K562 (cell line): ENCODE measurements around the gene JPH4. TPM values are rescaled to one million over a fixed set of nuclear protein-coding genes. Genes with fewer than 3 reads are reported as not detected.
A peak's percentile ranks its signal among the peaks of the same experiment; 100 is the strongest.

Source experiments
- ARID4B ChIP-seq: sonication (generic); formaldehyde crosslinking; IDR thresholded peaks from 2 replicates; pipeline ENCODE4 v1.8.0; 2022; ENCODE audit warnings: mild to moderate bottlenecking, missing genetic modification reagents
- CBFB ChIP-seq: sonication (generic); formaldehyde crosslinking; IDR thresholded peaks from 2 replicates; pipeline ENCODE4 v1.4.0; 2020; ENCODE audit warnings: mild to moderate bottlenecking, missing genetic modification reagents
- CC2D1A ChIP-seq: fragments of 450-650 bp; IDR thresholded peaks from 2 replicates; pipeline ENCODE4 v1.6.1; 2017; ENCODE audit warnings: mild to moderate bottlenecking
- CTBP1 ChIP-seq: fragments of 450-650 bp; IDR thresholded peaks from 2 replicates; pipeline ENCODE4 v1.6.1; 2016; ENCODE audit warnings: borderline replicate concordance
- CTCF ChIP-seq, 3 experiments: IDR thresholded peaks in 2 of 3; conservative IDR thresholded peaks in 1 of 3; 2 replicates each; pipeline ENCODE4 v1.5.1; 2011 to 2012; ENCODE audit warnings: low read length in 3 of 3, mild to moderate bottlenecking in 3 of 3, control low read depth in 2 of 3, improper control_type of control experiment in 1 of 3, inconsistent platforms in 1 of 3, low read depth in 1 of 3, mixed read lengths in 1 of 3, moderate library complexity in 1 of 3; ENCODE audit not compliant: insufficient read depth in 2 of 3
- E2F3 ChIP-seq: fragments of 250-450 bp; sonication (Bioruptor Pico); IDR thresholded peaks from 2 replicates; pipeline ENCODE4 v1.4.0; 2020; ENCODE audit warnings: mild to moderate bottlenecking
- ELF2 ChIP-seq: fragments of 250-450 bp; sonication (Bioruptor Pico); IDR thresholded peaks from 2 replicates; pipeline ENCODE4 v1.5.0; 2021; ENCODE audit warnings: mild to moderate bottlenecking
- GABPB1 ChIP-seq: sonication (generic); formaldehyde crosslinking; IDR thresholded peaks from 2 replicates; pipeline ENCODE4 v1.8.0; 2022; ENCODE audit warnings: mild to moderate bottlenecking, missing genetic modification reagents
- HBP1 ChIP-seq: fragments of 450-650 bp; formaldehyde crosslinking; IDR thresholded peaks from 2 replicates; pipeline ENCODE4 v1.4.0; 2022; ENCODE audit warnings: missing genetic modification characterization
- NFYB ChIP-seq: IDR thresholded peaks from 2 replicates; pipeline ENCODE4 v1.6.1; 2011; ENCODE audit warnings: mild to moderate bottlenecking, moderate library complexity; ENCODE audit not compliant: insufficient read length; ENCODE audit errors: extremely low read depth
- PHF21A ChIP-seq: fragments of 450-650 bp; IDR thresholded peaks from 2 replicates; pipeline ENCODE4 v1.6.1; 2017; ENCODE audit warnings: low read depth, borderline replicate concordance
- PTBP1 ChIP-seq: fragments of 200-400 bp; formaldehyde crosslinking; IDR thresholded peaks from 2 replicates; pipeline ENCODE4 v1.6.1; 2017; ENCODE audit warnings: low read depth, low read length
- RHOXF2B ChIP-seq: fragments of 250-450 bp; sonication (Bioruptor Pico); conservative IDR thresholded peaks from 2 replicates; pipeline ENCODE4 v1.5.1; 2021
- SLC30A9 ChIP-seq: fragments of 250-450 bp; sonication (Bioruptor Pico); IDR thresholded peaks from 2 replicates; pipeline ENCODE4 v1.8.0; 2022; ENCODE audit warnings: mild to moderate bottlenecking, moderate library complexity
- SUPT5H ChIP-seq: fragments of 450-650 bp; IDR thresholded peaks from 2 replicates; pipeline ENCODE4 v1.6.1; 2016
- TAF1 ChIP-seq: IDR thresholded peaks from 2 replicates; pipeline ENCODE4 v1.6.1; 2011; ENCODE audit warnings: mild to moderate bottlenecking, low read length, moderate library complexity; ENCODE audit not compliant: insufficient read depth, control insufficient read depth, severe bottlenecking; ENCODE audit errors: extremely low read depth
- TFAP4 ChIP-seq: sonication (generic); formaldehyde crosslinking; IDR thresholded peaks from 2 replicates; pipeline ENCODE4 v1.8.0; 2022; ENCODE audit warnings: missing genetic modification reagents, mild to moderate bottlenecking, moderate library complexity, borderline replicate concordance
- TSC22D4 ChIP-seq: fragments of 450-650 bp; IDR thresholded peaks from 2 replicates; pipeline ENCODE4 v1.6.1; 2016; ENCODE audit warnings: missing genetic modification characterization, missing biosample characterization, control low read depth
- ZNF134 ChIP-seq: fragments of 250-450 bp; sonication (Bioruptor Pico); conservative IDR thresholded peaks from 2 replicates; pipeline ENCODE4 v1.4.0; 2020
- ZNF551 ChIP-seq: fragments of 250-450 bp; sonication (Bioruptor Pico); IDR thresholded peaks from 2 replicates; pipeline ENCODE4 v1.5.0; 2021; ENCODE audit warnings: mild to moderate bottlenecking, moderate library complexity
- ZNF696 ChIP-seq: fragments of 250-450 bp; sonication (Bioruptor Pico); conservative IDR thresholded peaks from 2 replicates; pipeline ENCODE4 v1.4.0; 2020; ENCODE audit warnings: mild to moderate bottlenecking, moderate library complexity
- polyA plus RNA-seq, 8 experiments: library from polyadenylated mRNA; depleted of rRNA in 4 of 8; stranded (reverse) in 5 of 8; unstranded in 3 of 8; fragments of >200 nt; fragmentation: Nextera tagmentation in 2 of 8; fragmentation: Illumina TruSeq in 1 of 8; extraction: Ambion mirVana in 2 of 8; extraction: Trizol in 1 of 8; gene quantifications; 2 replicates each; pipeline versions ENCODE4 v1.2.1 to v1.2.3, GENCODE V29; 2011 to 2014; ENCODE audit warnings: inconsistent platforms in 1 of 8, missing spikeins in 1 of 8
- total RNA-seq, 7 experiments: library from RNA; depleted of rRNA in 6 of 7; stranded (reverse); fragments of >200 nt in 6 of 7; fragmentation: Illumina TruSeq in 2 of 7; extraction: Trizol in 2 of 7; gene quantifications; 2 replicates each; pipeline versions ENCODE4 v1.2.1 to v1.2.3, GENCODE V29; 2011 to 2021; ENCODE audit warnings: low replicate concordance in 1 of 7

The JPH4 gene
- total and polyA plus RNA-seq, 9 of the 15 experiments (the other 6 are each of a cell fraction or from before 2014, with no cell fraction given), result 0.04 to 0.13 (median 0.06) TPM; not detected in 5

GRCh38 chr14:23555882-23556699 is 22.5 kb downstream of the JPH4 start, which contains the start of gene THTPA (continued):
- TF ChIP-seq SLC30A9 (CRISPR knock-in tag) (no peak), ARID4B (CRISPR knock-in tag) (no peak), TAF1 (peak; percentile 31), TFAP4 (CRISPR knock-in tag) (peak; percentile 51; the same call in 1 of the 2 replicates), PHF21A (no peak), ZNF696 (CRISPR knock-in tag) (no peak), E2F3 (no peak), ZNF551 (CRISPR knock-in tag) (no peak), CC2D1A (no peak), PTBP1 (no peak), ELF2 (CRISPR knock-in tag) (0 out of 2 replicates have a peak, but pooled peaks have one; percentile 26), SUPT5H (peak; percentile 66), GABPB1 (CRISPR knock-in tag) (peak; percentile 53; the same call in 1 of the 2 replicates), ZNF134 (no peak), HBP1 (CRISPR knock-in tag) (no peak), CBFB (CRISPR knock-in tag) (no peak), RHOXF2B (no peak), NFYB (no peak), TSC22D4 (no peak), CTBP1 (peak; percentile 87), CTCF (IDR thresholded peaks at IDR 0.05 in 2 of 3, conservative IDR thresholded peaks at IDR 0.05 in 1 of 3; ENCODE audit: insufficient read depth in 2 of 3, low read depth in 1 of 3, low read length in 3 of 3) (no peak)
